Smooth muscle cell (in vitro differentiated cells): ENCODE data around the gene FTL. TPM values are rescaled to one million over a fixed set of nuclear protein-coding genes. Genes with fewer than 3 reads are reported as not detected.

Experiments used
- DNase-seq: peaks from one replicate; lab custom pipeline; 2025; ENCODE audit not compliant: unreplicated experiment; lab: John Stamatoyannopoulos, UW
- H2AFZ ChIP-seq: fragments of 200-600 bp; sonication (generic); 2 replicates; pipeline ENCODE4 v1.6.0; 2016; ENCODE audit warnings: antibody characterized with exemption, low read depth, mild to moderate bottlenecking
- H3F3A ChIP-seq: fragments of 200-600 bp; sonication (generic); 2 replicates; pipeline ENCODE4 v1.6.0; 2017; ENCODE audit warnings: antibody characterized with exemption, low read depth
- H3K27ac ChIP-seq: fragments of 200-600 bp; sonication (generic); 2 replicates; pipeline ENCODE4 v1.5.1; 2016; ENCODE audit warnings: low read depth, mild to moderate bottlenecking
- H3K27me3 ChIP-seq: fragments of 200-600 bp; sonication (generic); 2 replicates; pipeline ENCODE4 v1.6.1; 2016; ENCODE audit warnings: low read depth, mild to moderate bottlenecking
- H3K36me3 ChIP-seq: fragments of 200-600 bp; sonication (generic); 2 replicates; pipeline ENCODE4 v1.5.1; 2016; ENCODE audit warnings: low read depth
- H3K4me1 ChIP-seq: fragments of 200-600 bp; sonication (generic); 2 replicates; pipeline ENCODE4 v1.5.1; 2016; ENCODE audit warnings: low read depth
- H3K4me2 ChIP-seq: fragments of 200-600 bp; sonication (generic); 2 replicates; pipeline ENCODE4 v1.6.0; 2016; ENCODE audit warnings: mild to moderate bottlenecking
- H3K4me3 ChIP-seq: fragments of 200-600 bp; sonication (generic); 2 replicates; pipeline ENCODE4 v1.5.1; 2016; ENCODE audit warnings: mild to moderate bottlenecking
- H3K79me2 ChIP-seq: fragments of 200-600 bp; sonication (generic); 2 replicates; pipeline ENCODE4 v1.6.0; 2016; ENCODE audit warnings: low read depth, mild to moderate bottlenecking
- H3K9ac ChIP-seq: fragments of 200-600 bp; sonication (generic); 2 replicates; pipeline ENCODE4 v1.6.0; 2016; ENCODE audit warnings: low read depth
- H3K9me3 ChIP-seq: fragments of 200-600 bp; sonication (generic); replicated peaks from 2 replicates; pipeline ENCODE4 v1.5.1; 2016; ENCODE audit warnings: low read depth
- H4K20me1 ChIP-seq: fragments of 200-600 bp; sonication (generic); 2 replicates; pipeline ENCODE4 v1.6.0; 2016; ENCODE audit warnings: low read depth
- CTCF ChIP-seq: fragments of 200-600 bp; sonication (generic); IDR thresholded peaks from 2 replicates; pipeline ENCODE4 v1.5.1; 2017; ENCODE audit warnings: borderline replicate concordance, mild to moderate bottlenecking, antibody characterized with exemption; ENCODE audit not compliant: insufficient read depth, poor library complexity, severe bottlenecking
- WGBS: methylation state at CpG from one replicate; pipeline ENCODE4 v1.1.7; 2016; ENCODE audit warnings: low lambda C conversion rate; 5-methylcytosine and 5-hydroxymethylcytosine counted together
- polyA plus RNA-seq: library from polyadenylated mRNA; unstranded; fragments of >200 nt; fragmentation: Nextera tagmentation; extraction: Ambion mirVana; gene quantifications from 2 replicates; pipeline ENCODE4 v1.2.1, GENCODE V29; 2016
- total RNA-seq: library from RNA; depleted of rRNA; stranded (reverse); fragments of >200 nt; gene quantifications from 2 replicates; pipeline ENCODE4 v1.2.3, GENCODE V29; 2014

The FTL gene
- total and polyA plus RNA-seq, 2 experiments from 2014 or later: 5,904 to 12,053 TPM

GRCh38 chr19:48982280-48982679 lies 17.2 kb downstream of the FTL start:
- H4K20me1 ChIP-seq: peaks cover 17% of the 10 kb centered on the region
- no peaks in the 10 kb centered on the region for H3F3A ChIP-seq
- no peak overlapping the region for H2AFZ ChIP-seq
- H3K4me2 ChIP-seq: no peak overlapping the region
- H3K79me2 ChIP-seq: no peaks in the 10 kb centered on the region
- H3K27ac ChIP-seq: no peak overlapping the region
- WGBS: 94% methylated on average over 9 of the region's 9 CpGs
- H3K9ac ChIP-seq: no peak overlapping the region
- H3K4me3 ChIP-seq: no peak overlapping the region
- DNase-seq: no peak
- H3K9me3 ChIP-seq: no peaks in the 10 kb centered on the region
- no peaks in the 10 kb centered on the region for H3K36me3 ChIP-seq
- no peaks in the 10 kb centered on the region for H3K27me3 ChIP-seq
- no peak for TF ChIP-seq CTCF
- H3K4me1 ChIP-seq: no peaks in the 10 kb centered on the region

GRCh38 chr19:48985711-48986110 lies 20.6 kb downstream of the FTL start:
- peaks cover 15% of the 10 kb centered on the region for H3K79me2 ChIP-seq
- no peak overlapping the region for H3K9ac ChIP-seq
- H2AFZ ChIP-seq: no peak overlapping the region
- no peak overlapping the region for H3K4me3 ChIP-seq
- no peak for DNase-seq
- H3K9me3 ChIP-seq: no peaks in the 10 kb centered on the region
- 99% methylated on average over 13 of the region's 13 CpGs for WGBS
- H3K4me1 ChIP-seq: no peaks in the 10 kb centered on the region
- H3K4me2 ChIP-seq: no peak overlapping the region
- no peak overlapping the region for H3K27ac ChIP-seq
- TF ChIP-seq CTCF: no peak
- no peaks in the 10 kb centered on the region for H3K36me3 ChIP-seq
- H4K20me1 ChIP-seq: peaks cover 35% of the 10 kb centered on the region
- H3F3A ChIP-seq: no peaks in the 10 kb centered on the region
- no peaks in the 10 kb centered on the region for H3K27me3 ChIP-seq

- no peak overlapping the region for H3K27ac ChIP-seq
- H3K27me3 ChIP-seq: no peaks in the 10 kb centered on the region
- H3F3A ChIP-seq: no peaks in the 10 kb centered on the region
- DNase-seq: no peak
- H4K20me1 ChIP-seq: peaks cover 40% of the 10 kb centered on the region
- no peak overlapping the region for H3K4me3 ChIP-seq
- WGBS: 93% methylated on average over 2 of the region's 3 CpGs
- H3K36me3 ChIP-seq: no peaks in the 10 kb centered on the region
- H3K4me1 ChIP-seq: peaks cover 2% of the 10 kb centered on the region
- no peak for TF ChIP-seq CTCF
- no peak overlapping the region for H3K9ac ChIP-seq
- H3K79me2 ChIP-seq: peaks cover 19% of the 10 kb centered on the region
- H2AFZ ChIP-seq: no peak overlapping the region
- H3K4me2 ChIP-seq: no peak overlapping the region
- no peaks in the 10 kb centered on the region for H3K9me3 ChIP-seq
Measured at GRCh38 chr19:48986211-48986610, 21.1 kb downstream of the FTL start.

GRCh38 chr19:48987323-48987722 lies 22.2 kb downstream of the FTL start:
- H2AFZ ChIP-seq: no peak overlapping the region
- peaks cover 10% of the 10 kb centered on the region for H3K4me1 ChIP-seq
- no peaks in the 10 kb centered on the region for H3K27me3 ChIP-seq
- peaks cover 30% of the 10 kb centered on the region for H3K79me2 ChIP-seq
- DNase-seq: no peak
- H3K4me3 ChIP-seq: no peak overlapping the region
- no peaks in the 10 kb centered on the region for H3K36me3 ChIP-seq
- no peaks in the 10 kb centered on the region for H3K9me3 ChIP-seq
- H3K4me2 ChIP-seq: no peak overlapping the region
- no peak overlapping the region for H3K9ac ChIP-seq
- WGBS: 92% methylated on average over 6 of the region's 7 CpGs
- no peak overlapping the region for H3K27ac ChIP-seq
- no peaks in the 10 kb centered on the region for H3F3A ChIP-seq
- TF ChIP-seq CTCF: no peak
- peaks cover 49% of the 10 kb centered on the region for H4K20me1 ChIP-seq
